Measurements from ENCODE around the gene CRYGB.

- TF ChIP-seq TEAD4 (IDR thresholded peaks at IDR 0.05) (no peak), TAF1 (IDR thresholded peaks at IDR 0.05; ENCODE audit: low read depth) (no peak), YY1 (IDR thresholded peaks at IDR 0.05; ENCODE audit: low read depth) (no peak), RAD21 (IDR thresholded peaks at IDR 0.05; ENCODE audit: low read depth) (no peak), CEBPB (IDR thresholded peaks at IDR 0.05) (no peak), FOXM1 (IDR thresholded peaks at IDR 0.05; ENCODE audit: borderline replicate concordance, low read depth) (no peak), ZBTB7A (IDR thresholded peaks at IDR 0.05; ENCODE audit: low read depth) (no peak), CREB1 (IDR thresholded peaks at IDR 0.05; ENCODE audit: low read depth) (no peak), EGR1 (IDR thresholded peaks at IDR 0.05) (no peak)
- TF ChIP-seq, protein P1, sequence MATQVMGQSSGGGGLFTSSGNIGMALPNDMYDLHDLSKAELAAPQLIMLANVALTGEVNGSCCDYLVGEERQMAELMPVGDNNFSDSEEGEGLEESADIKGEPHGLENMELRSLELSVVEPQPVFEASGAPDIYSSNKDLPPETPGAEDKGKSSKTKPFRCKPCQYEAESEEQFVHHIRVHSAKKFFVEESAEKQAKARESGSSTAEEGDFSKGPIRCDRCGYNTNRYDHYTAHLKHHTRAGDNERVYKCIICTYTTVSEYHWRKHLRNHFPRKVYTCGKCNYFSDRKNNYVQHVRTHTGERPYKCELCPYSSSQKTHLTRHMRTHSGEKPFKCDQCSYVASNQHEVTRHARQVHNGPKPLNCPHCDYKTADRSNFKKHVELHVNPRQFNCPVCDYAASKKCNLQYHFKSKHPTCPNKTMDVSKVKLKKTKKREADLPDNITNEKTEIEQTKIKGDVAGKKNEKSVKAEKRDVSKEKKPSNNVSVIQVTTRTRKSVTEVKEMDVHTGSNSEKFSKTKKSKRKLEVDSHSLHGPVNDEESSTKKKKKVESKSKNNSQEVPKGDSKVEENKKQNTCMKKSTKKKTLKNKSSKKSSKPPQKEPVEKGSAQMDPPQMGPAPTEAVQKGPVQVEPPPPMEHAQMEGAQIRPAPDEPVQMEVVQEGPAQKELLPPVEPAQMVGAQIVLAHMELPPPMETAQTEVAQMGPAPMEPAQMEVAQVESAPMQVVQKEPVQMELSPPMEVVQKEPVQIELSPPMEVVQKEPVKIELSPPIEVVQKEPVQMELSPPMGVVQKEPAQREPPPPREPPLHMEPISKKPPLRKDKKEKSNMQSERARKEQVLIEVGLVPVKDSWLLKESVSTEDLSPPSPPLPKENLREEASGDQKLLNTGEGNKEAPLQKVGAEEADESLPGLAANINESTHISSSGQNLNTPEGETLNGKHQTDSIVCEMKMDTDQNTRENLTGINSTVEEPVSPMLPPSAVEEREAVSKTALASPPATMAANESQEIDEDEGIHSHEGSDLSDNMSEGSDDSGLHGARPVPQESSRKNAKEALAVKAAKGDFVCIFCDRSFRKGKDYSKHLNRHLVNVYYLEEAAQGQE (IDR thresholded peaks at IDR 0.05; ENCODE audit: low read depth): no peak
- TF ChIP-seq, protein P2, sequence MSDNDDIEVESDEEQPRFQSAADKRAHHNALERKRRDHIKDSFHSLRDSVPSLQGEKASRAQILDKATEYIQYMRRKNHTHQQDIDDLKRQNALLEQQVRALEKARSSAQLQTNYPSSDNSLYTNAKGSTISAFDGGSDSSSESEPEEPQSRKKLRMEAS (IDR thresholded peaks at IDR 0.05): no peak
These were observed 49.6 kb upstream of the CRYGB start for GRCh38 chr2:208195531-208195930.

Measured in Ishikawa (cell line).